HG03064 (cell line): ENCODE data around the gene PSMB7.

Source experiments
- ATAC-seq: cut with Tn5 transposase; IDR thresholded peaks from one replicate; pipeline ENCODE4 v1.9.1; 2021; ENCODE audit warnings: low read depth; ENCODE audit not compliant: unreplicated experiment

Gene PSMB7

DNA sequence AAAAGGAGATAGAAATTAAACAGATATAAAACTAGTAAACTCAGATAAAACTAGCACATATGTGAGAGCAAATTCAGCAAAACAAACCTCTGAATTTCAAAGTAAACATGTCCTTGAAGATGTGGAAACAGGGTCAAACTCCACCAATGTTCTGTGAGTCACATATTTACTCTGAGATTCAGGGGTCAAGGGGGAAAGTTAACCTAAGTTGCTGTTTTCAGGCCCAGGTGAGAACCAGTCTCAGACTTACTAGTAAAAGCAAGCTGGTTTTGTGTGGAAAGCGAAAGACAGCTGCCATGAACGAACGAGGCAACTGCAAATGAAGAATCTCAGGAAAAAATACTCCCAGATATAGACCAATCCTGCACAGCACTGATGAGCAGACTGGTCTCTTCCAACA is 29.0 kb downstream of the PSMB7 start:
- no peak for ATAC-seq

DNA sequence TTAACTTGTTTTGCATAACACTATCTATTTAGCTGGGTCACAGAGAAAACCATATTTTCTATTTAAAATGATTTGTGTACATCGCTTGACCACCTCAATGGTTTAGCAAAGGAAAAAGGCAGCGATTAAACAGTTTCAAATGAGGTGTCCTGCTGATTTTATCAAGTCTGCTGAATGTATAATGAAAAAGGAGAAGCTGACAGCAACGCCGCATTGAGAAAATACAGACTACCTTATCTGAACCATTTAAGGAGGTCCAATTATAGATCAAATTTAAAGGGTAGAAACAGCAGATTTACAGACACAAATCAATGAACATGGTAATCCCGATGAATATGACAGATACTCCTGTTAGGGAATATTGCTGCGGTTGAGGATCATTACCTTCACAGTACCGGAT is 29.6 kb downstream of the PSMB7 start:
- no peak for ATAC-seq

DNA sequence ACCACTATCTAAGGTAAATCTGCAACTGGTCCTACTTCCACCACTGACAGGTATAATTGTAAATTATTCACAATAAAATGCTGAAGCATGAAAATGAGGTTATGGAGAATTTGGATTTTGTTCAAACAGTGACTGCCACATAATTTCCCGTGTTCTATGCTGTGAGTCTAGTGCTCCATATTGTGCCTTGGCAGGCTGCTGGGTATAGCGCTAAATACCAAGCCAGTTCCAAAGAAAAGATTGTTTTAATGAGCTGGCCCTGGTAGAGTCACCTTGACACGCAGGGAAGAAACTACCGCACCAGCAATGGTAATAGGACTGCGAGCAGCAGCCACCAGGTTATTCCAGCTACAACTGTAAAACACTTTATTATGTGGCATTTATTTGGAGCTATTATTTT is 30.4 kb downstream of the PSMB7 start:
- no peak for ATAC-seq

DNA sequence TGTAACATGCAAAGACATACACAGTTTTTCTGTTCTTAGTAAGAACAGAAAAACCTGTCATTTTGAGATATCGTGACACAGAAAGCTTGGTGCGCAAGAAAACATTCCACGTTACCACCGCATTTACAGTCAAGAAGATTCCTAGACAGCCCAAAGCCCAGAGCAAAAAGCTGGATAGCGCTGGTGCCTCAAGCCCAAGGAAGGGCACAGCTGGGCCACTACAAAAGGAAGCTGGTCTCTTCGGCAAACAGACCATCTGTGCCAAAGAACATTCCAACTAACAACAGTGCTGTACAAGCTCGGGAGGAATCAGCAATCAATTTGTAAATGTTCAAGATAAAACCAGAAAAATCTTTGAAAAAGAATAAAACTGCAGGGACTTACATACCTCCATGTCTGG is 31.0 kb downstream of the PSMB7 start:
- ATAC-seq = no peak

DNA sequence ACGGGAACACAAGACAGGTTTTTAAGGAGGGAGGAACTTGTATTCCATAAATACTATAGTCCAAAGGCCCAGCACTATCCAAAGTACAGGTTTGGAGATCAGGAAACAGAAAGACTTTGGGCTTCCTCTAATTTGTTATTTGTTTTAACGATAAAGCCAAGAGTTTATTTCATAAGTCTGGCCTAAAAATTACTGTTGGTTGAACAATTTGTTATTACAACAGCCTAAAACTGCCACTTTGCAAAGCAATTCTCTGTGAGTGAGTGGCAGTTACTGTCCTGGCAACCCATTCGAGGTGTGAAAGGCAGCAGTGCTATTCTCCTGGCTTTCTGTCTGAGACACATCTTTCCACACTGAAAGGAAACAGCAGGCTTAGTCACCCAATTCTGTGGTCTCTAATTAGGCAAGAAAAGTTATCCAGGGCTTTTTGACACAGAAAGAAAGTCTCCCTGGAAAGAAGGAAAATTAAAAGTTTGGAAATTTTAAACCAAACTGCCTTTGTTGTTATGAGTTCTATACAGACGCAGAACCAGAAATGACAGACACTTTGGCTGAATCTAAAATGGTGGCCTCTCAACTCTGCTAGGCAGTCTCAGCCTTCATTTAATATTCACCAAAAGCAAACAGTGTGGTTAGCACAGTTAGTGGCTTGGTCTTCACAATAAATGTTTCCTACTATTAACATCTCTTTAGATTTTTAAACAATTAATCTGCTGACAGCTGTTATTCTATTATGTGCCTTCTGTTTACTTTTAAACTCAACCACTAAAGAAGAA is 33.9 kb downstream of the PSMB7 start:
- no peak for ATAC-seq

DNA sequence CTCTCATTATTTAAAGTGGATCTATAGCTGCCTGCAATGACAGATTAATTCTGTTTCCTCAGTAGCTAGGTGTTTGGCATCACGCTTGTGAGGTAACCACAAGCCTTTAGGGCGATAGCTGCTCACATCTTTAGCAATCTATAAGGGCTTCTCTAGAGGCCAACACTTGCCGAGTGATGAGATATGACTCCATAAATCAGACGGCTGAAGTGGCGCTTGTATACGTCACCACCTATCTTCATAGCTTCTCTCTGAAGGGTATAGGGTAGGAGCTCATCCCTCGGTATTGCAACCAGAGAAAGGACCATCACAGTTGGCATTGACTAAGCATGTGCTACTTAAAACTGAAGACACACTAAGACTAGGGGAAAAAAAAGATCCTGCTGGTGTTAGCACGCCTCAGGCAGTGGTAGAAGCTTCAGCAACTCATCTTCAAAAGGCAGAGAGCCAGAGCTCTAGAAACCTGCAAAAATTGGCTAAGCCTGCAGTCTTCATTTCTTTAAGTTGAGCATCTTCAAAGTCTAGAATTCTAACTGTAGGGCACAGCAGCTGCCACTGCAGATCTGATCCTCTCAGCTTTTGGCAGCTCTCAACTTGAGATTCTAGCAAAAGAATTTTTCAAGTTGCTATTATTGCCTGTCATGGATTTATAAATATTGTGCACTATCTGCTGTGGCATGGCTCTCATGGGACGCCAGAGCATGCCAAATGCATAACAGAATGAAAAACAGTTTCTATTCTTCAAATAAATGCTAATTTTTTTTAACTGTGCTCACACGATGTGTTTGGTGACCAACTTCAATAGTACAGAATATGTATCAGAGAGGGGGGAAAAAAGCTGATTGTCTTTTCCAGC is 37.5 kb downstream of the PSMB7 start:
- ATAC-seq = no peak

DNA sequence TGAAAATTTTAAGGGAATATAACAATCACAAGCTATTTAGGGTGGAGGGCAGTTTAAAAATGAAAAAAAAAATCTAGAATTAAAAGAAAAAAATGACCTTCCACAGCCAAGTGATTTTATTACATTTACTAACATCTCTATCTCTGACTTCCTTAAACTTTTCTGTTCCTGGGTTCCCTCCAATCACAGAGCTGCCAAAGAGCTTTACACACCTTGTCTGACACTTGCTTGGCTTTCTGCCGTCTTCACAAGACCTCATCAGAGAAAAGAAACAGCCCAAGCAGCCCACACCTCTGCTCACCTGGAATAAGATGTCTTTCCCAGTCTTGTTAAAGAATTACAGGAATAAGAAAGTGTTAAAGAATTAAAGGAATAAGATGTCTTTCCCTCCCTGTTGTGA is 38.9 kb downstream of the PSMB7 start:
- ATAC-seq = no peak

DNA sequence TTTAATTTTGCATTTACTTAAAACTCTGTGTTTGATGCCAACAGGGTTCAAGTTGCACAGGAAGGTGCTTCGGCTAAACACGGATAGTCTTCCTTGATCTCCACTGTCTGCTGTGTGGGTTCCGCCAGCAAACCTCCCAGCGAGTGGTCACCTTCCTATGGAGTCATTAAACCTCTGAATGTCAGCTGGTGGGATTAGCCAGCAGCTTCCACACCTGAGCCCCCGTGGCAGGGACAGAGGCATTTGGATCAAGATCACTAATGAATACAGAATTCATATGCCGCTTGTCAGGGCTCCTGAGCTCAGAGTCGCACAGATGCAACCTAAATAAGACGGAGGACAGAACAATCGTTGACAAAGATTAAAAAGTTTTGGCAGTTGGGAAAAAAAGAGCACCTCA is 39.5 kb downstream of the PSMB7 start:
- no peak for ATAC-seq

DNA sequence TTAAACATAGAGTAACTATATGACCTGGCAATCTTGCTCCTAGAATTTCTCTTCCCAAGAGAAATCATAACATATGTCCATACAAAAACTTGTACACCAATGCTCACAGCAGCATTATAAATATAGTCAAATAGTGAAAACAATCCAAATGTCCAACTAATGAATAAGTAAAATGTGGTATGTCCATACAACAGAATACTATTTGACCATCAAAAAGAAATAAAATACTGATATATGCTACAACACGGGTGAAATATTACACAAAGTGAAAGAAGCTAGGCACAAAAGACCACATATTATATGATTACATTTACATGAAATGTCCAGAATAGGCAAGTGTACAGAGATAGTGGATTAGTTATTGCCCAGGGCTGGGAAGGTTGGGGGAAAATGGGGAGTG is 41.4 kb downstream of the PSMB7 start:
- ATAC-seq = no peak

DNA sequence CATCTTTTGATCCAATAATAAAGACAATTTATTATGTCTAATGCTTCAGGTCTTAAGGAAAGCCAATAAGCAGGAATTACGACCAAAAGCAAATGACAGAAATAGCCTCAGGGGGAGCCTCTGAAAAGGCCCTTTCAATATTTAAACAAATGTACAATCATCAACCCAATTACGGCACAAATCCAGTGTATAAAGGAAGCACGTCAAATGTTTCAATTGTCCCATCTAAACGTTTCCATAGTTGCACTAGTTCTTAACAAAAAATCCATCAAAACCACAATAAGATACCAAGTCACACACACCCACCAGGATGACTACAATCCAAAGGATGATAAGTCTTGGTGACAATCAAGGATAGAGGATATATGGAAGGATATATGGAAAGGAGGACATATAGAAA is 41.9 kb downstream of the PSMB7 start:
- no peak for ATAC-seq

DNA sequence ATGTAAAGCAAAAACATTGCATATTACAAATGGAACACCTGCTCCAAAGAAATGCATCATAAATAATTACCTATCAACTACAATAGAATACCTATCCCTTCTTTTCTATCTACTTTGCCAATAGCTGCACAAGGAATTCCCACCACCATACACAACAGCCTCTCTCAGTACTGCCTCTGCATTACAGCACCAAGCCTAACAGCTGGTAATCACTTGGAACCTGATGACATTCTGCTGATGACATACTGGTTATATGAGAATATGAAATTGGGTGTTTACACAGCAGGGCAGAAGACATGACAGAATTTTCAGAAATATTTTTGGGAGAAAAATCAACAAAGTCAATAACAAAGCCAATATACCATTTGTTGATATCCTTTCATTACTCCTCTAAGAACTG is 43.2 kb downstream of the PSMB7 start:
- no peak for ATAC-seq

DNA sequence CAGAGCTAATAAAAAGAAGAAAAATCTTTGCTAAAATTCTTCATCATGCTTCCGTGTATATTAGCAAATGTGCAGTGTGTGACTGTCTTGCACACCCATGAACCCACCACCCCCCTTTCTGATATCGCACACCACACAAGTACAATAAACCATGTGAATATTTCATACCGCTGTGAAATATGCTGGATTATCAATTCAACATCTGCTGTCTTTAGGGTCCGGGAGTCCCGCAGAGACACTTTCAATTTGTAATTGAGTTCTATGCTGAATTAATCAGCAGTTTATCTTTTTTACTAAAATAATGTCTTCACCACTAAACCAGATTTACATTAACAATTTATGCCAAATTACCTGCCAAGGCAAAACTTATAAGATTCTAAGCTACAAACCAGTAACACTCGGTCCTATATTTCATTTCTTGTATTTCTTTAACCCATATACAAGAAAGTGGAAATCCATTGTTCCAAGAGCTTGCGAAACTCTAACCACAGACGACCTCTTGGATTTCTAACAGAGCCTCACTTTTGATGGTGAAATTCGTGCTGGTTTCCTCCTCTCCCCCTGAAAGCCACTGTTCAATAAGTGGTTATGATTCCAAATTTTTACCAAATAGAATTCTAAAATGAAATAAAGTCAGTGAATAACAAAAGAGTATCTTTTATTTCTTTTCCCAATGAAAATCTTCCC is 44.2 kb downstream of the PSMB7 start:
- no peak for ATAC-seq

DNA sequence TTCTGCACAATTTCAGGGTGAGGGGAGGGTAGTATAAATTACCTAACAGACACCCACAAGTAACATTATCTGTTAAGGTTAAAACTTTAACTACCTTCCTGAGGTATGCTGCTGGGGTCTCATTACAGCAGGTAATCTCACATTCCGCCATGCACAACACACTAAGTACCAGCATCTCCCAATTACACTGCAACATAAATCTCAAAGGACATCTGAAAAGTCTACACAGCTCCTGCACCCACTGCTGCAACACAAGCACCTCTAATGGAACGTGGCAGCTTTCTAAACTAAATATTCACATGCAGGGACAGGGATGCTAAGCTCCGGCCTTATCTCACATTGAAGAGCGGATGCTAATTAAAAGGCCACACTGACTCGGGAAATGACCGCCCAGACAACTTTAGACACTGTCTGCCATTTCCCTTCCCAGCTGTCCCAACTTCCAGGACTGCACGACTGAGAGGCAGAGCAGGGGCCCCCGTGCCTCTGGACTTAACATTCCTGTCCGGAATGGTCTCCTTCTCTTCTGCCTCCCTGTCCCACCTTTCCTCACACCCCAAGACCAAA is 45.9 kb downstream of the PSMB7 start:
- ATAC-seq = no peak

DNA sequence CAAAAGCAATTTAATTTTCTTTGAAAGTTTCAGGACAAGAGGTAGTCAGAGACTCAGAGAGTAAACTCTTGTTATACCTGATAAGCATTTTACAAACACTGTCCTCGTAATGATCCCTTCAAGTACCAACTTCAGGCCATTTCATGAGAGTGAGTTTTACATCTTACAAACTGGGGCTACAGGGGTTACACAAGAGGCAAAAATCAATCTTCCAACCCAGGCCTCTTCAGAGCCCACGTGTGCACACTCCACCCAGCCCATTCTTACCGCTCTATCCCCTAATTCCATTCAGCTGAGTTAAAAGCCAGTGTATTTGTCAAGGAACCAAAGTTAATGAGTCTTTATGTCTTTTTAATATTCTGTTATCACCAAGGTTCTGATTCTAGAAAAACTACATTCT is 46.5 kb downstream of the PSMB7 start:
- no peak for ATAC-seq

DNA sequence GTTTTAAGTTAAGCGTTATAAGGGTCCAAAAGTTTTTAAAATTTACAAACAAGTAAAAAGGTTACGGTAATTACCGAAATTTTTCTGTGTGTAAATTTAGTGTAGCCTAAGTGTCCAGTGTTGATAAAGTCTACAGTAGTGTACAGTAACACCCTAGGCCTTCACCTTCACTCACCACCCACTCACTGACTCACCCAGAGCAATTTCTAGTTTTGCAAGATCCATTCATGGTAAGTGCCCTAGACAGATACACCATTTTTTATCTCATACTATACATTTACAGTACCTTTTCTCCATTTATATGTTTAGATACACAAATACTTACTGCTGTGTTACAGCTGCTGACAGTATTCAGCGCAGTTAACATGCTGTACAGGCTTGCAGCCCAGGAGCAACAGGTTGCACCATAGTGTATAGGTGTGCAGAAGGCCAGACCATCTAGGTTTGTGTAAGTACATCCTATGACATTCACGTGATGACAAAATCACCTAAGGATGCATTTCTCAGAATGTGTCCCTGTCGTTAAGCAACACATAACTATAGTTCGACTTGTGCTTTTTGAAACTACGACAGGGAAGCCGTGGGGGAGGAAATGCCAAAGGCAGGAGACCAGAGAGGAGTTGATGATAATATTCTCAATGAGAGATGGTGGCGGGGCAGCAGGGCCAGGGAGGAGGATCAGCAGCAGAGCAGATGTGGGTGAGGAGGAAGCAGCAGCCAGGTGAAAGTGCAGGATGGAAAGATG is 48.6 kb downstream of the PSMB7 start:
- ATAC-seq = no peak

DNA sequence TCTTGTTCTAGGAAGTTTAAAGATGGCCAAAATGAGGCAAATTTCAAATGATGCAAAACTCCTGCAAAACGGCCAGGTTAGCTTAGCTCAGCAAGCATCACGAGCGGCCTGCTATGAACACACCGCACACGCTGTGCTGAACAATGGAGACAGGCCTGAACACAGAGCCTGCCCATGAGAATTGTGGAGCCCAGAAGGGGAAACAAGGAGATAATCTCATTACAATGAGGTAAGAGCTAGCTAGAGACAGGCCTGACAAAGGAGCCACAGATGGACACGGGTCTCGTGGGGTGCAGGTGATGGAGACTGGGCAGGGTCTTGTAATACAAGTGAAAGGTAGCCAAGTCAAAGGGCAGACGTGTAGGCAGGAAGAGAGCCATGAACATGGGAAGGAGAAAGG is 50.2 kb downstream of the PSMB7 start:
- ATAC-seq = no peak

DNA sequence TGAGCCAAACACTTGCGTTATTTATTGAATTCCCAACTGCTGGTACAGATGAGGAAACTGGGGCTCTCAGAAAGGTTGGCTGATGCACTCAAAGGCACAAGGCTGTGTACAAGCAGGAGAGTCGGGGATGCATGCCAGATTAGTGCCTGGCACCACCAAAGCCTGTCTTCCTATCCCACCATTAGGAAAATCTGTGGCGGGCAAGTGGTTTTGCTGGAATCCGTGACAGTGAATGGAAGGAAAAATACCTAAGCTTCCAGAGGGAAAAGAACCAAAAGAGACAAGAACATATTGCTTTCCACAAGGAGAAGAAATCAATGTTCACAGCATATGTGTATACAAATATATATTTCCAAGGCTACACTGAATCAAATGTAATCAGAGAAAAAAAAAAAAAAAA is 51.1 kb downstream of the PSMB7 start:
- ATAC-seq = no peak

DNA sequence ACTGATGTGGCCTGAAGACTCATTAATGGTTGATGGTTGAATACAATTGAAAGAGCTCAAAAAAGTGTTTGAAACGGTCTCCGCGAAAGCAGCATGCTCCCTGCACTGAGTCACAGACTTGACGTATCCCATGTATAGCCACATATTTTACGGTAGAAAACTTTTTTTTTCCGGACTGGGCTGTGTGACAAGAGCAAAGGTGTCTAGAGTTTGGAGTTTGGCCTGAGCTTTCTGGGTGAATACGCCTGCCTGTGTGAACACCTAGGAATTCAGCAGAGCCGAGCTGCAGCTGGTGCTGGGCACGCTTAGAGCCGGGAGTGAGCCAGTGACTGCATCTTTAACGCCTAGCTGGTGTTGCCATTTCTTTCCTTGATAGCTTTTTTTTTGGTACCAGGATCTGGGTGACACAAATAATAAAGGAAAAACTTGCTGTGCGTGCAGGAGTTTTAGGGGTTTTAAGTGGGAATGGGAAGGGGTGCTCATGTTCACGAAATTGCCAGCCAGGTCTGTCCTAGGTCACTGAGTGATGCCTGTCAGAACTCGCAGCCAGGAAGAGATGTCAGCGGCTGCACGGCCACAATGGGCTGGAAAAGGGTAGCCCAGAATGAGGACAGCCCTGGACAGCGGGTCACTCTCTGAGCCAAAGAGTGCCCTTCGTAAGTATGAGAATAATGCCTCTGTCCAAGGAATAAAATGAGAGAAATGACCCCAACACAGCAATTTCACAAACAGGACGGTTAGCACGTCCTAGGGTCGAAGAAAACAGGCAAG is 51.7 kb downstream of the PSMB7 start:
- ATAC-seq = no peak

DNA sequence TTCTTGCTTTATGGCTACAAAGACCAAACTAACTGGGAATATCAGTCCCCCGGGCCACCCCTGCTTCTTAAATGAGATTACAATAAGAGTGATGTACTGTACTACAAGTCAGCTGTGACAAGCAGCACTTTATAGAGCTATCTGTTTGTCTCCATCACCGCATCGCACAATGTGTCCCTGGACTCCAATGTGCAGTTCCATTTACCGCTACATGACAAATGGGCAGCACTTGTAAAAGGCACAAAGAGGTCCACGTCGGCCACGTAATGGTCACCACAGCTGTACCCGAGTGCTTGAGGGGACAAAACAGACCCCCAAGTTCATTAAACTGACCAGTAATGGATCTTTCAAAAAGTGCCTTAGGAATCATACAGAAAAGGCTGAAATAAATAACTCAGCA is 54.1 kb downstream of the PSMB7 start:
- no peak for ATAC-seq
